Lower leg skin (tissue), 4 donors: Measurements from ENCODE around the gene DNAJC8. TPM values are rescaled to one million over a fixed set of nuclear protein-coding genes. Genes with fewer than 3 reads are reported as not detected.

Source experiments
- DNase-seq, 2 donors: peaks; one replicate each; pipeline ENCODE4 v3.0.0-alpha.2; 2019; ENCODE audit warnings: low spot score in 2 of 2
- H3K4me3 ChIP-seq: fragments of 200-600 bp; sonication (generic); 2 replicates; pipeline ENCODE4 v1.5.1; 2017; ENCODE audit warnings: mild to moderate bottlenecking, low read depth; ENCODE audit not compliant: poor library complexity, severe bottlenecking
- POLR2A ChIP-seq, 2 donors: fragments of 450-650 bp; IDR thresholded peaks; one replicate each; pipeline ENCODE4 v1.6.1; 2016 to 2017; ENCODE audit warnings: antibody characterized with exemption in 2 of 2, mild to moderate bottlenecking in 1 of 2, moderate library complexity in 1 of 2
- WGBS, 2 donors: methylation state at CpG; one replicate each; pipeline ENCODE4 v1.1.5; 2018; 5-methylcytosine and 5-hydroxymethylcytosine counted together
- intact Hi-C: fragments of 100-400 bp; cut with DNase I; formaldehyde crosslinking; loops from one replicate; pipeline ENCODE4 v1.15.0; 2023; ENCODE audit warnings: low total_unique reads
- total RNA-seq, 4 donors: library from RNA; depleted of rRNA; stranded (reverse); fragments of >200 nt; gene quantifications; one replicate each; pipeline ENCODE4 v1.1.0, GENCODE V29; 2016
- TF ChIP-seq, protein P1 (sequence below), 3 donors: fragments of 450-650 bp; IDR thresholded peaks; one replicate each; pipeline ENCODE4 v1.5.1; 2016; ENCODE audit warnings: antibody characterized with exemption in 3 of 3, mild to moderate bottlenecking in 3 of 3, moderate library complexity in 2 of 3

DNAJC8 gene
- total RNA-seq, 4 donors from 2014 or later = 33.5 to 40.4 (median 35.3) TPM

DNA sequence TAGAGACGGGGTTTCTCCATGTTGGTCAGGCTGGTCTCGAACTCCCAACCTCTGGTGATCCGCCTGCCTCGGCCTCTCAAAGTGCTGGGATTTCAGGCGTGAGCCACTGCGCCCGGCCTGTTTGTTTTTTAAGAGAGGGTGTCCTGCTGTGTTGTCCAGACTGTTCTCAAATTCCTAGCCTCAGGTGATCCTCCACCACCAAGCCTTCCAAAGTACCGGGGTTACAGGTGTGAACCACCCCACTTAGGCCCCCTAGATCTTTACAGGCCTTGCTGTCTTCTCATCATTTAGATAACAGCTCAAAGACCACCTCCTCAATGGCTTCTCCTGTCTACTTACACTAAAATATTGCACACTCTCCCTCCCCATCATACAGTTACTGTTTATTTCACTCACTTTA, 32.7 kb upstream of the DNAJC8 start:
- WGBS, 2 donors = 90 to 94% methylated on average over 8 of the region's 8 CpGs
- TF ChIP-seq, protein P1, sequence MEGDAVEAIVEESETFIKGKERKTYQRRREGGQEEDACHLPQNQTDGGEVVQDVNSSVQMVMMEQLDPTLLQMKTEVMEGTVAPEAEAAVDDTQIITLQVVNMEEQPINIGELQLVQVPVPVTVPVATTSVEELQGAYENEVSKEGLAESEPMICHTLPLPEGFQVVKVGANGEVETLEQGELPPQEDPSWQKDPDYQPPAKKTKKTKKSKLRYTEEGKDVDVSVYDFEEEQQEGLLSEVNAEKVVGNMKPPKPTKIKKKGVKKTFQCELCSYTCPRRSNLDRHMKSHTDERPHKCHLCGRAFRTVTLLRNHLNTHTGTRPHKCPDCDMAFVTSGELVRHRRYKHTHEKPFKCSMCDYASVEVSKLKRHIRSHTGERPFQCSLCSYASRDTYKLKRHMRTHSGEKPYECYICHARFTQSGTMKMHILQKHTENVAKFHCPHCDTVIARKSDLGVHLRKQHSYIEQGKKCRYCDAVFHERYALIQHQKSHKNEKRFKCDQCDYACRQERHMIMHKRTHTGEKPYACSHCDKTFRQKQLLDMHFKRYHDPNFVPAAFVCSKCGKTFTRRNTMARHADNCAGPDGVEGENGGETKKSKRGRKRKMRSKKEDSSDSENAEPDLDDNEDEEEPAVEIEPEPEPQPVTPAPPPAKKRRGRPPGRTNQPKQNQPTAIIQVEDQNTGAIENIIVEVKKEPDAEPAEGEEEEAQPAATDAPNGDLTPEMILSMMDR (IDR thresholded peaks at IDR 0.05) = no peak
- TF ChIP-seq POLR2A (IDR thresholded peaks at IDR 0.05) = no peak
- intact Hi-C loops = no loop called here
- no peak overlapping the region for H3K4me3 ChIP-seq
- no peak for DNase-seq

DNA sequence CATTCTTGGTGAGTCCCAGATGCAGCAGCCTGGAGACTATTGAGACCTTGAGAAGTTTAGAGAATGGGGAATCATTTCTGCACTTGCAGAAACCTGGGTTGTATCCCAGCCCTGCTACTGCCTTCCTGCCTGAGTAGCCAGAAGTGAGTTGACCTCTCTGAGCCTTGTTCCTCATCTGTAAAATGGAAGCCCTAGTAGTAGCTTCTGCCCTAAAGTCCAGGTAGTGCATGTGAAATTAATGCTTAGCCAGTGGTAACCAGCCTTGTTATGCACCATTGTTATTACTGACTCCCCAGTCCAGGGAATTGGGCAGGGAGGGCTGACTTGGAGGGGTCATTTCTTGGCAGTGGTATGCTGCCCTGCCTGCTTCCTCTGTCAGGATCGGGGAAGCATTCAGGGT, 32.1 kb upstream of the DNAJC8 start:
- WGBS, 2 donors = 76 to 79% methylated on average over 1 of the region's 1 CpG
- intact Hi-C loops = no loop called here
- no peak for DNase-seq
- no peak for TF ChIP-seq POLR2A (IDR thresholded peaks at IDR 0.05)
- TF ChIP-seq, protein P1 (IDR thresholded peaks at IDR 0.05) = no peak
- no peak overlapping the region for H3K4me3 ChIP-seq

DNA sequence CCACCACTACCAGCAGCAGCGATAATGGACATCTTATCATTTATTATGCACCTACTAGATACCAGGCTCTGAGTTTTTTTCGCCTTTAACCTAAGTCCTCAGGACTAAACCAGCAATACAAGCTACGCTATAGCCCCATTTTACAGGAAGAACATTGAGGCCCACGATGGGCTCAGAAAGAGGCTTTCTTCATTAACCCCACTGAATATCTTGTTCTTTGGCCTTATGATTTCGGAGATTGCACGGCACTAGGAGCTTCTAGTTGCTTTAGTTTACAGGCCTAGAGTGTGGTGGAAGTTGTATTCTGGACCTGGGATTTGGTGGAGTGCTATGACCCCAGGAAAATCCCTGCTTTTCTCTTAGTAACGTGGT, 28.0 kb upstream of the DNAJC8 start:
- intact Hi-C loops = no loop called here
- 61 to 67% methylated on average over 7 of the region's 7 CpGs for WGBS, 2 donors

DNA sequence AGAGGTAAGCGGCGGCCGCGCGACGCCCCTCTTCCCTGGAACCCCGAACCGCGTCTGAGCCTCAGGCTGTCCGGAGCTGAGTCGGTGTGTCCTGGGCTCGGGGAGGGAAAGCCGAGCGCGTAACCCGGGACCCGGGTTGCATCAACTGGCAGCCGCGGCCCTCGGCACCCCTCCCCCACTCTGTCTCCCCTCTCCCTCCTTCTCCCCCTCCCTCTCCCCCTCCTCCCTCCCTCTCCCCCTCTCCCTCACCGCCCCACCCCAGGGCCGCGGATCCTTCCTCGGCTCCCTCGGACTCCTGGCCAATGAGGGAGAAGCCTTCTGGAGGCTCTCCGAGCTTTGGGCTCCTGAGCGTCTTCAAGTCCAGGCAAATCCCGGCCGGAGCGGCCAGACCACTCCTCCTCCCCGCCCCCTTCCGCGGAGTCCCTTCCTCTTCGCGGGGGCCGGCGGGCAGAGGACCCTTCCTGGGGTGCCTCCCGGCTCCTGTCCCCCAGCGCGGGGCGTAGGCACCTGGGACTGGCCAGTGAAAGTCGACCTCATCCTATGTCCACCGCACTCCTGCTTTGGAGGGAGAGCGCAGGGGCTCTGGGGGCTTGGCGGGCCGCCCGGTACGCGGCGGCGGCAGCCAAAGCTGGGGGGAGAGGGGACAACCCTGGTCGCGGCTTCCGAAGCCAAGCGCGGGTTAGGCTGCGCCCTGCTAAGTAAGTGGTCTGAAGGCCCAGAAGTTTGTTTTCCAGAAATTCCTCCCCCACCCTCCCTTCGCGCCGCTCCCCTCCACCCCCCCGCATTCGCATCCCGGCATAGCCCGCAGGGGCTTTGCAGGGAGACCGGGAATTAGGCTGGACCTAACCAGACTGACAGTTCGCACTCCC, 27.3 kb upstream of the DNAJC8 start:
- TF ChIP-seq, protein P1 (IDR thresholded peaks at IDR 0.05) = no peak
- TF ChIP-seq POLR2A (IDR thresholded peaks at IDR 0.05) = no peak
- 1 to 4% methylated on average over 49 to 63 of the region's 66 CpGs for WGBS, 2 donors
- peak; percentile 56 to 93 for DNase-seq
- H3K4me3 ChIP-seq = peak overlapping the region; percentile 91
- intact Hi-C loops = no loop called here

More for the DNA sequence above, 28.0 kb upstream of the DNAJC8 start:
- DNase-seq = no peak
- TF ChIP-seq POLR2A (IDR thresholded peaks at IDR 0.05) = no peak
- TF ChIP-seq, protein P1 (IDR thresholded peaks at IDR 0.05) = no peak
- peak overlapping the region; percentile 91 for H3K4me3 ChIP-seq

DNA sequence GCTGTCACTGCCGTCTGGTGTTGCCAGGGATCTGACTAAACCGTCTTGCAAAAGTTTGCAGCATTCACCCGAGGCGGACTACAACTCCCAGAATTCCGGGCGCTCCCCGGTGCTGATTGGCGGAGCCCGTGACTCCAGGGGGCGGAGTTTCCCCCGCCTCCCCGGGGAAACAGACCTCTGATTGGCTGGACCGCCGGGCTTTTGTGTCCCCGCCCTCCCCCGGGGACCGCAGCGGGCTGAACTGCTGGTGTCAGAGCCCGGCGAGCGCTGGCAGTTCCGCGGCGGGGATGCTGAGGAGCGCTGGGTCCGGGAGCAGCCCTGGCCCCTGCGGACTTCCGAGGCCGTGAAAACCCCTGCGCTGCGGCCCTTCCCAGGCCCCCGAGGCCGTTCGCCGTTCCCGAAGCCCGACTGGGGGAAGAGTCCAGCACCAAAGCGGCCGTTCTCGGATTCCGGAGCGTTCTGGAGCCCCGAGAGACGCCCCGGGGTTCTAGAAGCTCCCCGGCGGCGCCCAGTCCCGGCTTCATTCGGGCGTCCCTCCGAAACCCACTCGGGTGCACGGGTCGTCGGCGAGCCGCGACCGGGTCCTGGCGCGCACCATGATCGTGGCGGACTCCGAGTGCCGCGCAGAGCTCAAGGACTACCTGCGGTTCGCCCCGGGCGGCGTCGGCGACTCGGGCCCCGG, 26.6 kb upstream of the DNAJC8 start, which contains the start of gene SESN2:
SESN2 (plus strand) TSS at position 267 of the 682 bp plus-strand sequence; CDS start at position 597, 330 bp downstream.
- WGBS, 2 donors = 0% methylated on average over 32 to 55 of the region's 76 CpGs
- peak; percentile 99 to 100 for DNase-seq
- peak within 1 kb of the TSS; percentile 91 for H3K4me3 ChIP-seq
- TF ChIP-seq POLR2A (IDR thresholded peaks at IDR 0.05) = peak in 1 of 2 donors; percentile 72
- TF ChIP-seq, protein P1 (IDR thresholded peaks at IDR 0.05) = no peak
- intact Hi-C loops = no loop called here
